Astrocyte of the cerebellum (primary cell): ENCODE results near the gene SLC43A3.
"Not testable (repeated sequence)": the region's sequence is repeated elsewhere in the genome, so short reads cannot be mapped to it uniquely, and the experiment has no call there.

Experiments used
- DNase-seq: peaks from one replicate; pipeline ENCODE4 v3.0.0-alpha.2; 2011; ENCODE audit warnings: low read depth
- H3K4me3 ChIP-seq: 2 replicates; pipeline ENCODE4 v1.5.1; 2011; ENCODE audit warnings: mild to moderate bottlenecking, low read depth, low read length, moderate library complexity
- in situ Hi-C: cut with HindIII; loops from 2 replicates; pipeline ENCODE4 v1.10.0; 2017; ENCODE audit warnings: low sequenced_read_pairs
- TF ChIP-seq, protein P1 (sequence below): IDR thresholded peaks from 2 replicates; pipeline ENCODE4 v1.5.1; 2012; ENCODE audit warnings: low read length, low read depth, moderate library complexity, mild to moderate bottlenecking; ENCODE audit errors: missing control alignments

The SLC43A3 gene

DNA sequence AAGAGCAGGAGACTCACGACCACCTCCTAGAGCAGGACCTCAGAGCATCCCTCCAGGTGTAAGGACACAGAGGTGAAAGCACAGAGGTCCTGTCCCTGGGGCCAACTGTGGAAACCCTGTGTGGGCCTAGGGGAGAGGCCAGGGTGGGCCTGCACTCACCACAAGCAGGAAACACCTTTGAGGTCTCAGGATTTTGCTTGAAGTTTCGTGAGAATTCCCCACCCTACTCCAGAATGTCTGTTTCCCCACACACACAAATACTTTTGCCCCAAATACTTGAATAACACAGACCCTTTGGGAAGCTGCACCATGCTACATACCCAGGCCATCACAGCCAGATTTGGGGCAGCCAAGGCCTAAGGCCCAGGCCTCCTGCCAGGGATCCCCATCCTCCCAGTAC is 18.1 kb downstream of the SLC43A3 start:
- TF ChIP-seq, protein P1, sequence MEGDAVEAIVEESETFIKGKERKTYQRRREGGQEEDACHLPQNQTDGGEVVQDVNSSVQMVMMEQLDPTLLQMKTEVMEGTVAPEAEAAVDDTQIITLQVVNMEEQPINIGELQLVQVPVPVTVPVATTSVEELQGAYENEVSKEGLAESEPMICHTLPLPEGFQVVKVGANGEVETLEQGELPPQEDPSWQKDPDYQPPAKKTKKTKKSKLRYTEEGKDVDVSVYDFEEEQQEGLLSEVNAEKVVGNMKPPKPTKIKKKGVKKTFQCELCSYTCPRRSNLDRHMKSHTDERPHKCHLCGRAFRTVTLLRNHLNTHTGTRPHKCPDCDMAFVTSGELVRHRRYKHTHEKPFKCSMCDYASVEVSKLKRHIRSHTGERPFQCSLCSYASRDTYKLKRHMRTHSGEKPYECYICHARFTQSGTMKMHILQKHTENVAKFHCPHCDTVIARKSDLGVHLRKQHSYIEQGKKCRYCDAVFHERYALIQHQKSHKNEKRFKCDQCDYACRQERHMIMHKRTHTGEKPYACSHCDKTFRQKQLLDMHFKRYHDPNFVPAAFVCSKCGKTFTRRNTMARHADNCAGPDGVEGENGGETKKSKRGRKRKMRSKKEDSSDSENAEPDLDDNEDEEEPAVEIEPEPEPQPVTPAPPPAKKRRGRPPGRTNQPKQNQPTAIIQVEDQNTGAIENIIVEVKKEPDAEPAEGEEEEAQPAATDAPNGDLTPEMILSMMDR = no peak
- H3K4me3 ChIP-seq = no peak overlapping the region
- in situ Hi-C loops = no loop called here
- no peak for DNase-seq

DNA sequence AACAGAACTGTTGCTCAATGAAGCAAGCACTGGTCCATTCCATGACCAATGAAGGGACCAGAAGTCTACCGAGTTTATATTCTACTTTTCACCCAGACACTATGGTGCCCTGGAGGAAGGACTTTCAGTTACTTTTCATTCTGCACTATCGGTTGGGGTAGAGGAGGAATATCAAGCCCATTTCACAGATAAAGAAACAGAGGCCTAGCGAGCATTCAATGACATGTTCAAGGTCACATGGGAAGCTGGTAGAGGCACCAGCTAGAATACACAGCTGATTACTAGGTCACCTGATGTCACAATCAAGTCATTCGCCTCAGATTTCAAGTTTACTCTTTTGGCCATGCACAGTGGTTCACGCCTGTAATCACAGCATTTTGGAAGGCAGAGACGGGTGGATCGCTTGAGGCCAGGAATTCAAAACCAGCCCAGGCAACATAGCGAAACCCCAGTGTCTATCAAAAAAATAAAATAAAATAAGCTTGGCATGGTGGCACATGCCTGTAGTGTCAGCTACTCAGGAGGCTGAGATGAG is 18.9 kb downstream of the SLC43A3 start:
- DNase-seq = no peak
- TF ChIP-seq, protein P1 = no peak
- in situ Hi-C loops = no loop called here
- no peak overlapping the region for H3K4me3 ChIP-seq

DNA sequence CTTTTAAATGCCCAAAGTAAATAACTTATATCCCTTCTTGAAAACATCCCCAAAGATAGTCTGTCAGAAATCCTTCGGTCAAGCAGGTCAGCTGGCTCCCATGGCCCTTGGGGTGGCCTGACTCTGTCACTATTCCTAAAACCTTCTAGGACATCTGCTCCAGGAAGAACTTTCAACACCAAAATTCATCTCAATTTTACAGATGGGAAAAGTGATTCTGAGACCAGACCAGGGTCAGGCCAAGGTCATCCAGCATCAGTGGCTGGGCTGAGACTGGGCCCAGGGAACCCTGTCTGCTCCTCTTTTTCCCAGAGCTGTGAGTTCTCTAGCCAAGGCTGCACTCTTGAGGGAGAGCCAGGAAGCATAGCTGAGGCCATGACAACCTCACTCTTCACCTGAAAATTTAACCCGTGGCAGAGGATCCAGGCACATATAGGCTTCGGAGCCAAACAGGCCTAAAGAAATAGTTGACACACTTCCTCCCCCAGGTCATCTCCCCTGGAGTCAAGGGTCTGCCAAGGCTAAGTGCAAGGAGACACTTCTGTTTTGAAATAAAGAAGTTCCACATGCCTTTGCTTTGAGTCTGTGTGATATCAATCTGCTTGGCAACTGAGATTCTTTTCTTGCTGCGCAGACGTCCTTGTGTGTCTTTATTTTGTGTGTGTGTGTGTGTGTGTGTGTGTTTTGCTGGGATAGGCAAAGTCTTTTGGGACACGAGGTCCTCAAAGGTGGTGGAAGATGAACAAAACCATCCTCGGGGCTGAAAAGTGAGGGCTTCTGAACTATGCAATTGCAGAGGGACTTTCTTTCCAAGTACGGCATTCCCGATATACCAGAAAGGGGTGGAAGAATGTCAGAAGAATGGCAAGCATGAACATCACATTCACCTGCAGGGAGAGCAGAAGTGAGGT is 19.7 kb downstream of the SLC43A3 start:
- DNase-seq = no peak
- TF ChIP-seq, protein P1 = no peak
- H3K4me3 ChIP-seq = no peak overlapping the region
- in situ Hi-C loops = no loop called here

DNA sequence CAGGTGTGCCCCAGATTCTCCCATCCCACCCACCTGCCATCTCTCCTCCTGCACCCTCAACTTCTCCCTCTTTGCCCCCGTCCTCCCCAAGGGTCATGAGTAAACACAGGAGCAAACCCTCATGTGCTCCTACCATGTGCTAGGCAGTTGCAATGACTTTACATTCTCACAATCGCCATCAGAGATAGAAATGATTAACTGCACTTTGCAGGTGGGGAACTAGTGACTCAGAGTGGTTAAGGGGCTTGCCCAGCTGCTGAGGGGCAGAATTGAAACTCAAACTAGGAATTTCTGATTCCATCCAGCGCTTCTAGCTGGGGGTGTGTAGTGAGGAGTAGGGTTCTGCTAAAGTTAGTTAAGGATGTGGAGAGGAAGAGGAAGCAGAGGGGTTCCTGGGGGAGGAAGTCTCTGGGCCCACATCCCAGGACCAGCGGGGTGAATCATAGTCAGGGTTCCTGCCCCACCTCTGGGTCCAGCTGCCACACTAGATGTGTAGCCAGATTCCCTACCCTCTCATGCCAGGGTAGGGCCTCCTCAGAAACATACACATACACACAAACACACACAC is 20.5 kb downstream of the SLC43A3 start:
- no peak for DNase-seq
- H3K4me3 ChIP-seq = no peak overlapping the region
- TF ChIP-seq, protein P1 = no peak
- in situ Hi-C loops = no loop called here

DNA sequence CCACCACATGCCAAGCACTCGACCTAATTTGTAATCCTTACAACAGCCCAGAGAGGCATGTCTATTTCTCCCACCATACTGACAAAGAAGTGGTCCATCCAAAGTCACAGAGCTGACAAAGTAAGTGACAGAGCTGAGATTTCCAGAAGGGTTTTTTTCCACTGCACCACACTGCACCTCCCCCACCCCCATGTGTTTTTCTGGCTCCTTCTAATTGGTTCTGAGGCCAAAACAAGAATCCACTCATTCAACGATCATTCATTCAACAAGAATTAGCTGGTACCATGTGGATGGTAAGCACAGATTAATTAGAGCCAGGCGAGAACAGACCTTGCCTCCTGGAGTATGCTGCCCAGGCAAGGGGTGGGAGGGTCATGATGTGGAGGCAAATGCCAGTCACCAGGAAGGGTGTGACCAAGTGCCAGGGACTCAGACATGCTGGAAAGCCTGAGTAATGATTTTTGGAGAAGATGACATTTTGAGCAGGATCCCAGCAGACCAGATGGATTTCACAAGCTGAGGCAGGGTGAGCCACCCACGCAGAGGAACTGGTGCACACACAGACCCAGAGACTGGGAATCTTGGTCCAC is 21.6 kb downstream of the SLC43A3 start:
- in situ Hi-C loops = no loop called here
- H3K4me3 ChIP-seq = no peak overlapping the region
- TF ChIP-seq, protein P1 = no peak
- no peak for DNase-seq

DNA sequence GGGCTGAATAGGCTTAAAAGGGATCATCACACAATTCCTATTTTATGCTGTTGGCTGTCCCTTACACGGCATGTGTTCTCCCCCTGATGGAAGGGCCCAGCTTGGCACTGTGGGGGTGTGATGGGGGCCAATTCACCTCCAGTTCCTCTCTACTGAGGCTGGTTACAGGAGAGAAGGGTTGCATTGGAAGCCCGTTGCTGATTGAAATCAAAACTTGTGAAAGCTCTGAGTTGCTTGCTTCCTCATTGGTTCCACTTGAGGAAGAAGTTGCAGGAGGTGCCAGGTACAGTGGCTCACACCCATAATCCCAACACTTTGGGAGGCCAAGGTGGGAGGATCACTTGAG is 23.1 kb downstream of the SLC43A3 start:
- TF ChIP-seq, protein P1 = no peak
- no peak overlapping the region for H3K4me3 ChIP-seq
- in situ Hi-C loops = no loop called here
- no peak for DNase-seq

DNA sequence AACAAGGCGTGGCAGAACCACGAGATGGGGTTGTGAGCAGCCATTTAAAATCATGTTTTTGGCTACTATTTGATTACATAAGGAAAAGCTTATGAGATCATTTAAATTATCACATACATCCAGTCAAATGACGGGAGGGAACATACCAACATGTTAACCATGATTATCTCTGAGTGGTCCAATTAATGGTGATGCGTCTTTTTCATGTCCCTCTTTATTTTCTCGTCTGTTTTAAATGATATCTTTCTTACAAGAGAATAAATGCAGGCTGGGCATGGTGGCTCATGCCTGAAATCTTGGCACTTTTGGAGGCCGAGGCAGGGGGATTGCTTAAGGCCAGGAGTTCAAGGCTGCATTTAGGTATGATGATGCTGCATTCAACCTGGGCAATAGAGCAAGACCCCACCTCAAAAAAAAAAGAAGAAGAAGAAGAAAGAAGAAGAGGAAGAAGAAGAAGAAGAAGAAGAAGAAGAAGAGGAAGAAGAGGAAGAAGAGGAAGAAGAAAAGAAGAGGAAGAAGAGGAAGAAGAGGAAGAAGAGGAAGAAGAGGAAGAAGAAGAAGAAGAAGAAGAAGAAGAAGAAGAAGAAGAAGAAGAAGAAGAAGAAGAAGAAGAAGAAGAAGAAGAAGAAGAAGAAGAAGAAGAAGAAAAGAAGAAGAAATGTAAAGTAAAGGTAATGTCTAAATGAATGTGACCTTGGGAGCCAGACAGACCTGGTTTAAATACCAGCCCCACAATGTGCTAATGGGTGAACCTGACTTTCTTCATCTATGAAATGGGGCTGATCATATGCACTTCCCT is 23.7 kb downstream of the SLC43A3 start:
- in situ Hi-C loops, H3K4me3 ChIP-seq, DNase-seq: not testable (repeated sequence)
